ENCODE data around the gene KLHDC8A. TPM values are rescaled to one million over a fixed set of nuclear protein-coding genes. Genes with fewer than 3 reads are reported as not detected.
"Not testable (repeated sequence)": the region's sequence is repeated elsewhere in the genome, so short reads cannot be mapped to it uniquely, and the experiment has no call there.

KLHDC8A gene
- total RNA-seq (not detected), polyA plus RNA-seq (under 1 TPM; 0.01 to 0.24 (median 0.03) TPM)
- long read RNA-seq, donor 1, result 0 reads
- long read RNA-seq, donor 2, result 0 reads

DNA sequence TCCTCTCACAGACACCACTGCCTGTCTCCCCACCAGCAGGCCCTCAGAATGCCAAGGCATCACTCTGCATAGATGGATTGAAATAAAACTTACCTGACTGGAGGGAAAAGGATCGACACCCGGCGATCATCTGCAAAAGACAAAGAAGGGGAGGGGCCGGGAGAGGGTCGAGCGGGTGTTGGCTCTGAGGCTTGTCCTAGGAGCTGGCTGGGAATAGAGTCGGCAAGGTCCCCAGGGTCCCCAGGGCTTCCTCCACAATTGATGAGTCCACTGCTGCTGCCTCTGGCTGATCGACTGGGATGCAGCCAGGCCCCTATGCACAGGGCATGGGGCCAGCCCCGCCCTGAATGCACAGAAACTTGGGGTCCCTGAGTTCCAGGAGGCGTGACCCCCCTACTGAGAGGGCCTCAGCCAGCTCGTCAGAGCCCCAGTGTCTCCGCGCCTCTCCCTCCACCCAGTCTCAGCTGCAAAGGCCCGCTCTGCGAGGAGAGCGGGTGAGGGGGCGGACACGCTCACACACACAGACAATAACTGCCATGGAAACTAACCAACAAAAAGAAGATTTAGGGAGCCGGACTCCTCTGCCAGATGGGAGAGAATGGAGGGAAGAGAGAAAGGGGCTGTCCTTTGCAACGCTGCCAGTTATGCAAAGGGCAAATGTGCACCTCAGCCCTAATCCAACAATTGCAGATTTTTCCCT is at the start of gene KLHDC8A:
KLHDC8A (minus strand) TSS at position 483 of the 700 bp plus-strand sequence. CDS start 13,318 bp downstream, outside the sequence.
- H3K4me1 ChIP-seq, result no peaks in the 10 kb centered on the region
- DNase-seq, result no peak
- H3K27ac ChIP-seq, result no peak within 1 kb of the TSS
- intact Hi-C loops (cut with DNase I), result loop anchor here in 1 of 2 donors (5.0 kb wide), 2 partner anchors 126 to 166 kb away; no protein-coding TSS in a partner anchor
- H3K4me3 ChIP-seq, result no peak within 1 kb of the TSS
- TF ChIP-seq, protein P1, sequence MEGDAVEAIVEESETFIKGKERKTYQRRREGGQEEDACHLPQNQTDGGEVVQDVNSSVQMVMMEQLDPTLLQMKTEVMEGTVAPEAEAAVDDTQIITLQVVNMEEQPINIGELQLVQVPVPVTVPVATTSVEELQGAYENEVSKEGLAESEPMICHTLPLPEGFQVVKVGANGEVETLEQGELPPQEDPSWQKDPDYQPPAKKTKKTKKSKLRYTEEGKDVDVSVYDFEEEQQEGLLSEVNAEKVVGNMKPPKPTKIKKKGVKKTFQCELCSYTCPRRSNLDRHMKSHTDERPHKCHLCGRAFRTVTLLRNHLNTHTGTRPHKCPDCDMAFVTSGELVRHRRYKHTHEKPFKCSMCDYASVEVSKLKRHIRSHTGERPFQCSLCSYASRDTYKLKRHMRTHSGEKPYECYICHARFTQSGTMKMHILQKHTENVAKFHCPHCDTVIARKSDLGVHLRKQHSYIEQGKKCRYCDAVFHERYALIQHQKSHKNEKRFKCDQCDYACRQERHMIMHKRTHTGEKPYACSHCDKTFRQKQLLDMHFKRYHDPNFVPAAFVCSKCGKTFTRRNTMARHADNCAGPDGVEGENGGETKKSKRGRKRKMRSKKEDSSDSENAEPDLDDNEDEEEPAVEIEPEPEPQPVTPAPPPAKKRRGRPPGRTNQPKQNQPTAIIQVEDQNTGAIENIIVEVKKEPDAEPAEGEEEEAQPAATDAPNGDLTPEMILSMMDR (IDR thresholded peaks at IDR 0.05), result no peak
- WGBS, 3 donors, result 41 to 49% (median 42%) methylated on average over 20 of the region's 20 CpGs
- no peaks in the 10 kb centered on the region for H3K36me3 ChIP-seq (ENCODE audit: insufficient read depth in 1 of 2, low read depth in 1 of 2)
- no peaks in the 10 kb centered on the region for H3K9me3 ChIP-seq
- ATAC-seq, result no peak
- H3K27me3 ChIP-seq (ENCODE audit: insufficient read depth in 3 of 3, low read length in 2 of 3), result peaks cover 0 to 15% (median 0%) of the 10 kb centered on the region in 3 donors

DNA sequence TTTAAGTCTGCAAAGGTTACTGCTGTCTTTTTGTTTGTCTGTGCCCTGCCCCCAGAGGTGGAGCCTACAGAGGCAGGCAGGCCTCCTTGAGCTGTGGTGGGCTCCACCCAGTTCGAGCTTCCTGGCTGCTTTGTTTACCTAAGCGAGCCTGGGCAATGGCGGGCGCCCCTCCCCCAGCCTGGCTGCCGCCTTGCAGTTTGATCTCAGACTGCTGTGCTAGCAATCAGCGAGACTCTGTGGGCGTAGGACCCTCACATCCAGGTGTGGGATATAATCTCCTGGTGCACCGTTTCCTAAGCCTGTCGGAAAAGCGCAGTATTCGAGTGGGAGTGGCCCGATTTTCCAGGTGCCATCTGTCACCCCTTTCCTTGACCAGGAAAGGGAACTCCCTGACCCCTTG is 49.5 kb upstream of the KLHDC8A start:
- H3K9me3 ChIP-seq; DNase-seq; H3K27ac ChIP-seq; ATAC-seq; H3K36me3 ChIP-seq (ENCODE audit: insufficient read depth in 1 of 2, low read depth in 1 of 2); H3K4me3 ChIP-seq; H3K4me1 ChIP-seq; intact Hi-C loops (cut with DNase I); H3K27me3 ChIP-seq (ENCODE audit: insufficient read depth in 3 of 3, low read length in 2 of 3): not testable (repeated sequence)
- 73 to 87% methylated on average over 5 to 8 of the region's 12 CpGs; no CpG with 5 or more reads in 1 of the 3 donors for WGBS, 3 donors

DNA sequence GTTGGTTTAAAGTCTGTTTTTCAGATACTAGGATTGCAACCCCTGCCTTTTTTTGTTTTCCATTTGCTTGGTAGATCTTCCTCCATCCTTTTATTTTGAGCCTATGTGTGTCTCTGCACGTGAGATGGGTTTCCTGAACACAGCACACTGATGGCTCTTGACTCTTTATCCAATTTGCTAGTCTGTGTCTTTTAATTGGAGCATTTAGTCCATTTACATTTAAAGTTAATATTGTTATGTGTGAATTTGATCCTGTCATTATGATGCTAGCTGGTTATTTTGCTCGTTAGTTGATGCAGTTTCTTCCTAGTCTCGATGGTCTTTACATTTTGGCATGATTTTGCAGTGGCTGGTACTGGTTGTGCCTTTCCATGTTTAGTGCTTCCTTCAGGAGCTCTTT is 47.8 kb upstream of the KLHDC8A start:
- H3K9me3 ChIP-seq; H3K36me3 ChIP-seq (ENCODE audit: insufficient read depth in 1 of 2, low read depth in 1 of 2); H3K27ac ChIP-seq; DNase-seq; intact Hi-C loops (cut with DNase I); H3K27me3 ChIP-seq (ENCODE audit: insufficient read depth in 3 of 3, low read length in 2 of 3); H3K4me3 ChIP-seq; ATAC-seq; H3K4me1 ChIP-seq: not testable (repeated sequence)
- WGBS, 3 donors, result 77 to 88% (median 82%) methylated on average over 1 of the region's 3 CpGs

- no peaks in the 10 kb centered on the region for H3K9me3 ChIP-seq
- no peak overlapping the region for H3K4me3 ChIP-seq
- intact Hi-C loops (cut with DNase I), result loop anchor here (1.0 to 5.0 kb wide), 3 partner anchors 34 to 124 kb away; no protein-coding TSS in a partner anchor
- TF ChIP-seq, protein P1 (IDR thresholded peaks at IDR 0.05), result no peak
- no peak overlapping the region for H3K27ac ChIP-seq
- DNase-seq (no peak), ATAC-seq (no peak)
- WGBS, 3 donors, result 85 to 93% (median 88%) methylated on average over 4 of the region's 4 CpGs
- H3K27me3 ChIP-seq (ENCODE audit: insufficient read depth in 3 of 3, low read length in 2 of 3), result no peaks in the 10 kb centered on the region
- H3K4me1 ChIP-seq, result no peaks in the 10 kb centered on the region
- no peaks in the 10 kb centered on the region for H3K36me3 ChIP-seq (ENCODE audit: insufficient read depth in 1 of 2, low read depth in 1 of 2)
Observed at GRCh38 chr1:205398586-205398985, 41.9 kb upstream of the KLHDC8A start.

DNA sequence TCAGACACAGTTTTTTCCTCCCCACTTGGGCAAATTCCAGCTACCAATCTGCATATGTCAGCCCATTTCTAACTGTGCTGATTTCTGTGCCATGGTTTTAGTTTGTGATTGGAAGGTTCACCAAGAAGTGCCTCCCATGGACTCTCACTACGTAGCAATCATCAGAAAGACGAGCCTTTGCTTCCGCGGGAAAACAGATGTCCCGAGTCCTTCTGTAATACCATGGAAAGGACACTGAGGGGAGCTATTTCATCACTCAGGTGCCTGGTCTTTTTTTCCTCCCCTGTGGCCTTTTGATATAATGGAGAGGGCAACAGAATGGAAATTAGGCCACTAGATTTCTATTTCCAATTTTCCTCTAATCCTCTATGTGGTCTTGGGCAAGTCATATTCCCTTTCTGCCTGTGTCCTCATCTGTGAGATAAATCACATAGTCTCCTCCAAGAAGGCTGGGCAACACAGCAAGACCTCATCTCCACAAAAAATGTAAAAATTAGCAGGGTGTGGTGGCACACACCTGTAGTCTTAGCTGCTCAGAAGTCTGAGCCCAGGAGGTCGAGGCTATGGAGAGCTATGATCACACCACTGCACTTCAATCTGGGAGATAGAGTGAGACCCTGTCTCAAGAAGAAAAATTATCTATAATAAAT is 40.4 kb upstream of the KLHDC8A start:
- no peaks in the 10 kb centered on the region for H3K36me3 ChIP-seq (ENCODE audit: insufficient read depth in 1 of 2, low read depth in 1 of 2)
- ATAC-seq (peak; percentile 81 to 93 (median 87)), DNase-seq (no peak)
- TF ChIP-seq, protein P1 (IDR thresholded peaks at IDR 0.05), result peak; percentile 75
- H3K9me3 ChIP-seq, result no peaks in the 10 kb centered on the region
- WGBS, 3 donors, result 2 to 4% (median 3%) methylated on average over 6 of the region's 6 CpGs
- no peaks in the 10 kb centered on the region for H3K4me1 ChIP-seq
- H3K4me3 ChIP-seq, result no peak overlapping the region
- no peaks in the 10 kb centered on the region for H3K27me3 ChIP-seq (ENCODE audit: insufficient read depth in 3 of 3, low read length in 2 of 3)
- intact Hi-C loops (cut with DNase I), result loop anchor here (1.0 to 5.0 kb wide), 5 partner anchors 34 to 128 kb away; no protein-coding TSS in a partner anchor
- no peak overlapping the region for H3K27ac ChIP-seq

All from psoas muscle (tissue), 8 donors.